Posterior cingulate gyrus (tissue), 11 donors: ENCODE measurements around the gene F12.

Experiments used
- DNase-seq, 10 donors: peaks; one replicate each; pipeline versions ENCODE4 v3.0.0 to v3.0.0-alpha.2; 2020 to 2021; ENCODE audit warnings: mixed read lengths in 3 of 10
- intact Hi-C: fragments of 100-400 bp; cut with DNase I; formaldehyde crosslinking; loops from one replicate; pipeline ENCODE4 v1.15.1; 2023

The F12 gene

GRCh38 chr5:177447611-177448243 is 38.4 kb upstream of the F12 start:
- DNase-seq = peak; percentile 73 to 98 (median 86)
- intact Hi-C loops = loop anchor here (2.0 to 5.0 kb wide), 2 partner anchors 45 to 315 kb away; partner anchors contain the start of gene NSD1

GRCh38 chr5:177447066-177447610 is 37.8 kb upstream of the F12 start:
- intact Hi-C loops = loop anchor here (2.0 to 5.0 kb wide), 2 partner anchors 44 to 315 kb away; partner anchors contain the start of gene NSD1
- peak in 9 of 10 donors; percentile 54 to 95 (median 77) for DNase-seq

GRCh38 chr5:177446200-177447065 is 37.1 kb upstream of the F12 start, which contains the start of gene PRR7:
TSS of gene PRR7 (plus strand) at chr5:177446814. CDS start at chr5:177455068, 8,254 bp downstream.
- peak in 9 of 10 donors; percentile 59 to 97 (median 76) for DNase-seq
- intact Hi-C loops = loop anchor here (2.0 to 5.0 kb wide), 2 partner anchors 44 to 314 kb away; partner anchors contain the start of gene NSD1

GRCh38 chr5:177445917-177446199 is 36.5 kb upstream of the F12 start:
- no peak for DNase-seq
- intact Hi-C loops = loop anchor here (2.0 to 5.0 kb wide), 2 partner anchors 43 to 314 kb away; partner anchors contain the start of gene NSD1

- no peak for DNase-seq
- intact Hi-C loops = loop anchor here (5.0 kb wide), 1 partner anchor 313 kb away; the partner anchor contains the start of gene NSD1
Observed at GRCh38 chr5:177445052-177445916, 35.9 kb upstream of the F12 start.

GRCh38 chr5:177444106-177445051 is 35.0 kb upstream of the F12 start:
- intact Hi-C loops = loop anchor here (5.0 kb wide), 1 partner anchor 312 kb away; the partner anchor contains the start of gene NSD1
- DNase-seq = no peak

GRCh38 chr5:177443144-177443983 is 34.0 kb upstream of the F12 start:
- DNase-seq = no peak
- intact Hi-C loops = no loop called here

GRCh38 chr5:177442066-177442826 is 32.9 kb upstream of the F12 start:
- intact Hi-C loops = no loop called here
- DNase-seq = peak in 2 of 10 donors; percentile 74 to 75

- intact Hi-C loops = no loop called here
- no peak for DNase-seq
Observed at GRCh38 chr5:177440990-177441780, 31.8 kb upstream of the F12 start.

GRCh38 chr5:177440211-177440989 is 31.0 kb upstream of the F12 start:
- DNase-seq = no peak
- intact Hi-C loops = no loop called here

- DNase-seq = no peak
- intact Hi-C loops = no loop called here
Observed at GRCh38 chr5:177439518-177440053, 30.2 kb upstream of the F12 start.

- no peak for DNase-seq
- intact Hi-C loops = no loop called here
Observed at GRCh38 chr5:177438468-177438867, 29.1 kb upstream of the F12 start.

GRCh38 chr5:177437623-177438022 is 28.3 kb upstream of the F12 start:
- intact Hi-C loops = no loop called here
- no peak for DNase-seq

GRCh38 chr5:177435847-177436536 is 26.6 kb upstream of the F12 start:
- peak in 1 of 10 donors; percentile 75 for DNase-seq
- intact Hi-C loops = no loop called here
